Stimulated activated CD8-positive, alpha-beta memory T cell treated with anti-CD3 and anti-CD28 coated beads, Interleukin-15, amount 100 ng/mL, for 4 hours (primary cell): ENCODE data around the gene MCF2.
"Not testable (repeated sequence)": the region's sequence is repeated elsewhere in the genome, so short reads cannot be mapped to it uniquely, and the experiment has no call there.

Source experiments
- DNase-seq, 2 donors: peaks; one replicate each; pipeline ENCODE4 v3.0.0-alpha.2; 2020; ENCODE audit warnings: low read depth in 2 of 2

Gene MCF2, protein sequence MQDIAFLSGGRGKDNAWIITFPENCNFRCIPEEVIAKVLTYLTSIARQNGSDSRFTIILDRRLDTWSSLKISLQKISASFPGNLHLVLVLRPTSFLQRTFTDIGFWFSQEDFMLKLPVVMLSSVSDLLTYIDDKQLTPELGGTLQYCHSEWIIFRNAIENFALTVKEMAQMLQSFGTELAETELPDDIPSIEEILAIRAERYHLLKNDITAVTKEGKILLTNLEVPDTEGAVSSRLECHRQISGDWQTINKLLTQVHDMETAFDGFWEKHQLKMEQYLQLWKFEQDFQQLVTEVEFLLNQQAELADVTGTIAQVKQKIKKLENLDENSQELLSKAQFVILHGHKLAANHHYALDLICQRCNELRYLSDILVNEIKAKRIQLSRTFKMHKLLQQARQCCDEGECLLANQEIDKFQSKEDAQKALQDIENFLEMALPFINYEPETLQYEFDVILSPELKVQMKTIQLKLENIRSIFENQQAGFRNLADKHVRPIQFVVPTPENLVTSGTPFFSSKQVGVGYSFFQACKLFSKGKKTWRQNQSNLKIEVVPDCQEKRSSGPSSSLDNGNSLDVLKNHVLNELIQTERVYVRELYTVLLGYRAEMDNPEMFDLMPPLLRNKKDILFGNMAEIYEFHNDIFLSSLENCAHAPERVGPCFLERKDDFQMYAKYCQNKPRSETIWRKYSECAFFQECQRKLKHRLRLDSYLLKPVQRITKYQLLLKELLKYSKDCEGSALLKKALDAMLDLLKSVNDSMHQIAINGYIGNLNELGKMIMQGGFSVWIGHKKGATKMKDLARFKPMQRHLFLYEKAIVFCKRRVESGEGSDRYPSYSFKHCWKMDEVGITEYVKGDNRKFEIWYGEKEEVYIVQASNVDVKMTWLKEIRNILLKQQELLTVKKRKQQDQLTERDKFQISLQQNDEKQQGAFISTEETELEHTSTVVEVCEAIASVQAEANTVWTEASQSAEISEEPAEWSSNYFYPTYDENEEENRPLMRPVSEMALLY

DNA sequence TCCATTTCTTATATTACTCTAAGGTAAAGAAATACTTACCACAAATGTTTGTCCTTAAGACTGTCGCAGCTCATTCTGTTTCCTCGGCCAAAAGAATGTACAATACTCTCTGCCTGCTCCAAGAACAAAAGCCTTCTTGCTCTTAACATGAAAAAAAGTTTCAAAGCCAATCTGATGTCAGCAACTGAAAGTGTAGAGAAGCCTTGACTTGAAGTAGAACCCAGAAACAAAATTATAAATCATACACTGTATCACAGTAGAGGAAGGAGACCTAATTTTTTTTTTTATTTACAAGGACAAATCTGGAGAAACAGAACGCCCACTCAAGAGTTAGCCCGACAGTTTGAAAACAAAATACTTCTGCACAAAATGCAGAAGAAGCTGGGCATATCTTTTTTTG, at the start of gene MCF2:
Gene MCF2, minus strand, starts transcription at position 101 of the 400 bp plus-strand sequence. CDS start 56,423 bp downstream, outside the sequence.
- DNase-seq, result no peak

GRCh38 chrX:139751053-139751452, 43.1 kb upstream of the MCF2 start:
- no peak for DNase-seq

DNA sequence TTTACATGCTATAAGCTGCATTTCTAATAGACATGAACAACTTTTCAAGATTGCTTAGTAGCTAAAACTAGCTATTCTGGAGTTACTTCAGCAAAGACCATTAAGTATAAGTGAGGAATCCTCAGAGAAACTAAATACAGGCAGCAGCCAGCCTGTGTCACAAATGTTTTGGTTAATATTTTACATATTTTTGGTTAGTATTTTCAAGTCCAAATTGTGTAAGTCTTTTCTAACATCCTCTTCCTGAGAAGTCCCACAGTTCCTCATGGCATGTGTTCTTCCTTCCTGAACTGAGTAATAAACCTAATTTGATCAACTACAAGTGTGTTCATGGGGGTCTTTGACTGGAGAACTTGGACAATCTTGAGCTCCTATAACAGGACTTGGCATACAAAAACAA, 42.4 kb upstream of the MCF2 start:
- DNase-seq, result no peak

DNA sequence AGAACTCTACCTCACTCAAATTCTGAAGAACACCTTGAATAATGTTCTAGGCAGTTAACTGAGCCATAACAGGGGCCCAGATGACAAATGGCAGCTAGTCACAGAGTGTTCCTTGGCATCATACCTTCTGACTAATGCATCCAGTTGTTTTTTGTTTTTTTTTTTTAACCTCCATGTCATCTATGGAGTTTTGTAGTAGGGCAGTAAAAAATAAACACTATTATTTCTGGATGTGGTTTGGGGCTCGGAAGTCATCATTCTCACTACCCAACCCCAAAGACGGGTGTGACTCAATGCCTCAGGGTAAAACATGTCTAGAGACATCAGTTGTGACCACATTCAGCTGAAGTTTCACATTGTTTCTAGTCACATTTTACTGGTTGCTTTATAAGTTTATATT, 31.2 kb upstream of the MCF2 start:
- no peak for DNase-seq

DNA sequence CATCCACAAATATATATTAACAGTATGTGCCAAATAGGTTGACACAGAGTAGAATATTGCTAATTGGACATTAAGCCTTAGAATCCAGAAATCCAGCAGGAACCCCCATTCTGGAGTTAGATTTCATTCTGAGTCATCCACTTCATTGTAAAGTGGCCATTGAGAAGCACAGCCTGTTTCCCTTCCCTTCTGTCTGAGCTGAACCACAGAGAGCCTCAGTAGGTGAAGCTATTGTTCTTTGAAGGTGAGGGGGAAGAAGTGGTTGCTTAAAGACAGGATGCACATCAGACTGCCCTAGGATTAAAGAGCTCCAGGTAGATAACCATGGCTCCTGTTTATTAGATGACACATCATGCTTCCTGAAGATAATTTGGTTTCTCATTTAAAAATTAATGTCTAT, 30.6 kb upstream of the MCF2 start:
- no peak for DNase-seq

- DNase-seq, result no peak
These were observed 28.2 kb upstream of the MCF2 start for GRCh38 chrX:139736151-139736550.

GRCh38 chrX:139734996-139735395, 27.0 kb upstream of the MCF2 start:
- DNase-seq, result no peak

GRCh38 chrX:139725720-139726119, 17.8 kb upstream of the MCF2 start:
- no peak for DNase-seq

- DNase-seq, result no peak
These were observed 16.7 kb upstream of the MCF2 start for GRCh38 chrX:139724626-139725025.

GRCh38 chrX:139720979-139721378, 13.0 kb upstream of the MCF2 start:
- no peak for DNase-seq

- DNase-seq, result no peak
These were observed 12.2 kb upstream of the MCF2 start for GRCh38 chrX:139720136-139720535.

DNA sequence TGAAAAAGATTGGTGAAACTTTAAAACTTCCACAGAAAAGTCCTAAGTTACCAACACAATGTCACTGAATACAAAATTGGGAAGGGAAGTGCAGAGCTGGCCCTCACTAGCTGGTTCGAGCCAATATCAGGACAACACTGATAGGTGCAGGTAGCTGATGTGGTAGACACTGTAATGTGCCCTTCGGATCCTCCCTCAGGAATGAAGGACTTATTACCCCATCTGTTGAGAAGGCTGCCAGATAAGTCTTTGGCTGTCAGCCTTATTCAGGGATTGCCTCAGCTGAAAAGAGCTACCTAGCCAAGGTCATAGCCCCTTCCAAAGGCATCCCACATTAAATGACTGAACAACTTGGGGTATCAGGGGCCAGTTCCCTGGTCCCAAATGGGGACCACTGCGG, 5.3 kb downstream of the MCF2 start:
- DNase-seq, result no peak

DNA sequence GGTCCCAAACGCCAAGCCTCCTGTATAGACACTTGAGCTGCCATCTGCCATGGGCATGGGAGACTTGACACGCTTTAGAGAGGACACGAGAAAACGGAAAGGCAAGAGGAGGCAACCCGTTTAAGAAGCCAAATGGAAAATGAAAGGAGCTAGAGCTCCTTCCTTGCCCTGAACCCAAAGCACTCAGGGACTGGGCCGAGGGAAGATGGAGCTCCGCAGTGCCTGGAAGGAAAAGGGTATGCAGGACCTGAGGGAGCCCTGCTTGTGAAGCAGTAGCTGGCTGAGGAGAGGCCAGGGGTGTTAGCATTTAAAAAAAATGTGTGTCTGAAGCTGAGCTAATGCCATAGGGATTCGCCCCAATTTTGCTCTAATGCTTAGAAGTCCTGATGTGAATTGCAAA, 15.1 kb downstream of the MCF2 start:
- no peak for DNase-seq

DNA sequence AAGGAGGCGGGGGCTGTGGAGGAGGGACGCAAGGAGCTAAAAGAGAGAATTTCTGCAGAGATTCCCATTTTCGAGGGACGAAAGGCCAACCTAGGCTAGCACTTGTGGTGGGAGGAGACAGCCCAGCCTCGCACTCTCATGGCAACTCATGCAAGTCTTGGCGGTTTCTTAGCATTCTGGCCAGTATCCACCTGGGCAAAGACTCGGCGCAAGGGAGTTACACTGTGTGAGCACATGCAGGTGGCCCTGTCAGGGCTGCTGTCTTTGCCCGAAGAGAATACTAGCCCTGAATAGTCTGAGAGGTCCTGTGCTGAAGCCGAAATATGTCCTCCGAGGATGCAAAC, 15.5 kb downstream of the MCF2 start:
- DNase-seq, result no peak

- DNase-seq, result no peak
These were observed 16.0 kb downstream of the MCF2 start for GRCh38 chrX:139691843-139692505.

DNA sequence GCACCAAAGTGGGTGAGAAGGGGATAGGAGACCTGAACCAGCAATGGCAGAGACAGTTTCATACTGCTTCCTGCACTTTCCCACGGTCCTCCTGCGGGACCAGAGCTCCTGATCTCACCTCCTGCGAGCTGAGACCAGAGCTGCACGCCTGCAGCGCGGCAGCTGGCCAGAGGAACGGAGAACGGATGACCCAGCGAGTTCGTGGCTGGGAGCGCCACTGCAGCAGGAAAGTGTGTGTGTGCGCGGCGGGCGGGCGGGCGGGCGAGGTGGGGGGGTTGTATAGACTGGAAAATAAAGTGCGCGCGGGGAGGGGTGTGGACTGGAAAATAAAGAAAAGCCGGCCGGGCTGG, 16.5 kb downstream of the MCF2 start:
- no peak for DNase-seq

DNA sequence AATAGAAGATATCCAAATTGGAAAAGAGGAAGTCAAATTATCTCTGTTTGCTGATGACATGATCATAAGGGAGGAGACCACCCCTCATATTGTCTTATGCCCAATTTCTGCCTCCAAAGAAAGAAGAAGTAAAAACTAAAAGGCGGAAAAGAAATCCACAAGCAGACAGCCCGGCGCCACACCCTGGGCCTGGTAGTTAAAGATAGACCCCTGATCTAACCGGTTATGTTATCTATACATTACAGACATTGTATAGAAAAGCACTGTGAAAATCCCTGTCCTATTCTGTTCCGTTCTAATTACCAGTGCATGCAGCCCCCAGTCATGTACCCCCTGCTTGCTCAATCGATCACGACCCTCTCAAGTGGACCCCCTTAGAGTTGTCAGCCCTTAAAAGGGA, 22.8 kb downstream of the MCF2 start:
- not testable (repeated sequence) for DNase-seq

- no peak for DNase-seq
These were observed 27.6 kb downstream of the MCF2 start for GRCh38 chrX:139680356-139680755.

- no peak for DNase-seq
These were observed 60.4 kb downstream of the MCF2 start for GRCh38 chrX:139647597-139647996.

DNA sequence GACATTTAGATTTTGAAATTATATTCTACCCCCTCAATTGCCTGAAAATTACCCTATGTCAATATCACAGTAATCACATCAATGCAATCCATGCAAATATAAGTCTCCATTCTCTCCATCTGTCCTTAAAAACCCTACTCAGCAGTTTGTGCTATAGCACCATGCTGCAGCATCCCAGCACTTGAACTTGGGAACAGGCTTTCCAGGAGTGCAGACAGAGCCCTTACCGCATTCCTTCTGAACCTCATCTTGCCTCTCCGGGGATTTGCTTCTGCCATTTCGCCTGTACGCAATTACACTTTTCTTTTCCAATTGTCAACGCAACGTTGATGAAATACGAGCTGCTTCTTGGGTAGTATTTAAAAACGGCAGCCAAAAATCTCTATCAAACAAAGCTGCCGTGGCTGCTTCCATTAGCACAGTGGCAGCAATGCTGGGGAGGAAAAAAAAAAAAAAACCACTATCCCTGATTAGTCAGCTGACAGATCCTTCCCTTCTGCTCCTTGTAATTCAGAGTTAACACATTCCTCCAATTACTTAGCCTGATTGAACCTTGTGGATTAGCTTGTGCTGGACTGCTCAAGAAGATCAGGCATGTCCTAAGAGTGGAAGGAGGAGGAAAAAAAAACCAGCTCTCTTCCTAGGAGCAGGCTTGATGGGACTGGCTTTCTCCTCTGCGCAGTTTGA, 65.6 kb downstream of the MCF2 start:
- DNase-seq, result no peak

- DNase-seq, result no peak
These were observed 67.7 kb downstream of the MCF2 start for GRCh38 chrX:139640259-139640658.

DNA sequence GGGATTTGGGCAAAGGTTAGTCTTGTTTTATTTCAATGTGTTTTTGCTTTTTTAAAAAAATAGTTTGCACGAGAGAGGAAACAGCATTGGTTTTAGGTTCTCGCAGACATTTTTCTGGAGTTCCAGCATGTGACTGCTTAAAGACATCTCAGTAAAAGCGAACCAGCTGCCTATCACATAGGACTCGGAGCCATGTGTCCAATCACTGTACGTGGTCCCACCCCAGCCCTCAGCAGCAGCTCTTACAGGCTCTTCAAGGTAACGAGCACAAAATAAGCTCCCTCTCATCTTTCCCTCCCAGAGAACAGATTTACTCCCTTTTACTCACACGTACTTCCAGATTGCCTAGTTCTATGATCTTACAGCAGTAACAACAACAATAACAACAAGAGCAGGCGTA, 68.7 kb downstream of the MCF2 start:
- DNase-seq, result no peak
